ENCODE results near the gene DNASE1.

GRCh38 chr16:3607634-3608033 is 46.9 kb upstream of the DNASE1 start:
- TF ChIP-seq CTCF (IDR thresholded peaks at IDR 0.05) (no peak), POLR2A (IDR thresholded peaks at IDR 0.05; ENCODE audit: low read length) (no peak), JUN (IDR thresholded peaks at IDR 0.05) (no peak), REST (IDR thresholded peaks at IDR 0.05) (no peak)
